Cardiac fibroblast (primary cell): ENCODE measurements around the gene SCAF4.
A peak's percentile ranks its signal among the peaks of the same experiment; 100 is the strongest.

Experiments used
- DNase-seq, 2 donors: peaks; one replicate each; pipeline versions ENCODE4 v3.0.0 to v3.0.0-alpha.2; 2010; ENCODE audit warnings: low read depth in 2 of 2
- H3K4me3 ChIP-seq, 2 donors: replicated peaks in 1 of 2; 1 replicate in 1 of 2; 2 replicates in 1 of 2; pipeline ENCODE4 v1.5.1; 2011; ENCODE audit warnings: low read depth in 2 of 2, low read length in 2 of 2, mild to moderate bottlenecking in 2 of 2, moderate library complexity in 1 of 2
- TF ChIP-seq, protein P1 (sequence below): IDR thresholded peaks from one replicate; pipeline ENCODE4 v1.5.1; 2011; ENCODE audit warnings: low read depth, mild to moderate bottlenecking, low read length, inconsistent platforms

The SCAF4 gene

DNA sequence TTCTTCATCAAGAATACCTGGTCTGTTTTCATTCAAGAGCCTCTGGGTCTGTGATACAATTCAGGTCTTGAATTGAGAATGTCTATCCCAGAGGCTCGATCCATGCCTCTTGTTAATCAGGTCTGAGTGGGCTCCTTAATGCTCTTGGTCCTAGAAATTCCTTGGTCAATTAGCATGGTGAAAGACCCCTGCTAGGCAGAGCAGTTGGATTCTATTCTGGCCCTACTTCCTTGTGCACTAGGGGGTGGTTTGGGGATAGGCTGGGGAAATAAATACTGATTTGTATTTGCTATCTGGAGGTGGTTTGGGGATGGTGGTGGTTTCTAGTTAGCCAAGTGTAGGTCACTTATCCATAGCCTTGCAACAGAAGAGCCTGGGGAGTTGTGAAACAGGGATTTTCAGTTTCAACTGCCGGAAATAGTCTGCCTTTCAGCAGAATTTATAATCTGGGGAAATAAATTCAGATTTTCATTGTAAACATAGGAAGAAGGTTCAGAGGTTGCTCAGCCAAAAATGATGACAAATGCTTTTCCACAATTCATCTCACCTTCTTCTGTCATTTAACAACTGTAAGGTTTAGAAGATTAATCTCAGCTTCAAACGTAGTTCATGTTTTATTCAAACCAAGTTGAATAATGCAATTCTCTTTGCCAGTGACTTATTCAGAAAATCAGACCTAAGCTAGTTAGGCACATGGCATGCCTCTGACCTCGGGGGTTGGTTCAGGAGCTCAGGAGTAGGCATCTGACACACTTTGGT lies 22.2 kb upstream of the SCAF4 start:
- H3K4me3 ChIP-seq, result no peak overlapping the region
- TF ChIP-seq, protein P1, sequence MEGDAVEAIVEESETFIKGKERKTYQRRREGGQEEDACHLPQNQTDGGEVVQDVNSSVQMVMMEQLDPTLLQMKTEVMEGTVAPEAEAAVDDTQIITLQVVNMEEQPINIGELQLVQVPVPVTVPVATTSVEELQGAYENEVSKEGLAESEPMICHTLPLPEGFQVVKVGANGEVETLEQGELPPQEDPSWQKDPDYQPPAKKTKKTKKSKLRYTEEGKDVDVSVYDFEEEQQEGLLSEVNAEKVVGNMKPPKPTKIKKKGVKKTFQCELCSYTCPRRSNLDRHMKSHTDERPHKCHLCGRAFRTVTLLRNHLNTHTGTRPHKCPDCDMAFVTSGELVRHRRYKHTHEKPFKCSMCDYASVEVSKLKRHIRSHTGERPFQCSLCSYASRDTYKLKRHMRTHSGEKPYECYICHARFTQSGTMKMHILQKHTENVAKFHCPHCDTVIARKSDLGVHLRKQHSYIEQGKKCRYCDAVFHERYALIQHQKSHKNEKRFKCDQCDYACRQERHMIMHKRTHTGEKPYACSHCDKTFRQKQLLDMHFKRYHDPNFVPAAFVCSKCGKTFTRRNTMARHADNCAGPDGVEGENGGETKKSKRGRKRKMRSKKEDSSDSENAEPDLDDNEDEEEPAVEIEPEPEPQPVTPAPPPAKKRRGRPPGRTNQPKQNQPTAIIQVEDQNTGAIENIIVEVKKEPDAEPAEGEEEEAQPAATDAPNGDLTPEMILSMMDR, result no peak
- DNase-seq, result no peak

DNA sequence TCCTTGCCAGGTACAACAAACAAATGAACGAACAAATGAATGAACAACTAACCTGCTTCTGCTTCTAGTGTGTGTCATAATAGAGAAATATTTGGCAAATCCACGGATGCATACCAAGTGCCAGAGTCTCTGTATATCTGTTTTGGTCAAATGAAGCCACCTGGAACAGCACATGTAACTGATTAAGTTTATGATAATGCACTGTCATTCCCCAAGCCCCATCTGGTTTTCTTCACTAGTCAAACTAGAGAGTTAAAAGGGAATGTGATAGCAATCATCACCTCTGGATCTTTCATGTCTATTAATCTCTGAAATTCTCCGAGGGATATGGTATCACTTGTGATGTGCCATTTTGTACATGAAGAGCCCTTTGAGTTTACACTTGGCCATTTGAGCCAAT lies 21.0 kb upstream of the SCAF4 start:
- no peak overlapping the region for H3K4me3 ChIP-seq
- DNase-seq, result no peak
- TF ChIP-seq, protein P1, result no peak

DNA sequence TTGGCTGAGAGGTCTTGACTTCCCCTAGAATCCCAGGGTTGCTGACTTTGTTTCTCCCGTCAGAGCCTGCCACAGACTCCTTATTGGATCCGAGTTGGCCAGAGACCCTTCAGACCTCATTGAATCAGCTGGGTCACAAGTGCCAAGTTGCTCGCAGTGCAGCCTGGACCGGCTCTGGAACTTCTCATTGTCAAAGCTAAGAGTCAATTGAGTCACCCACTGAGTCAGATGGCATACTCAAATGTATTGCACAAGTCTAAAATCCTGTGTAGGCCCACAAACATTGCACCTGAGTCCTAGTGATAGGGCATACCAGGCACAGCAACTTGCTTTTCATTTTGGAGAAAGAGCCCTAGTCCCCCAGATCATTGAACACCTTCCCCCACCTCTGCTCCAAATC lies 20.4 kb upstream of the SCAF4 start:
- TF ChIP-seq, protein P1, result no peak
- DNase-seq, result peak; percentile 10 to 68
- H3K4me3 ChIP-seq, result no peak overlapping the region

DNA sequence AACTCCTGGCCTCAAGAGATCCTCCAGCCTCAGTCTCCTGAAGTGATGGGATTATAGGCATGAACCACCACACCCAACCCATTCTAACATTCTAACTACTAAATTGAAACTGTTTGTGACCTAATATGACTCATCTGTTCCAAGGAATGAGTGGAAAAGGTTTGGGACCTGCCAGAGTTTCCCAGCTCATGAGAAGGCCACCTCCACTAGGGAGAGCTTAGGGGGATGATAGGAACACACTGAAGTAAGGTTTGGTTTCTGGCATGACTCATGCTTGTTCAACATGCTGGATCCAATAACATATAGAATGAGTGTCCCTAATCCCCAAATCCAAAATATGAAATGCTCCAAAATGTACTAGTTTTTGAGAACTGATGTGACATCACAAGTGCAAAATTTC lies 18.9 kb upstream of the SCAF4 start:
- peak; percentile 6 to 16 for DNase-seq
- H3K4me3 ChIP-seq, result no peak overlapping the region
- TF ChIP-seq, protein P1, result no peak

DNA sequence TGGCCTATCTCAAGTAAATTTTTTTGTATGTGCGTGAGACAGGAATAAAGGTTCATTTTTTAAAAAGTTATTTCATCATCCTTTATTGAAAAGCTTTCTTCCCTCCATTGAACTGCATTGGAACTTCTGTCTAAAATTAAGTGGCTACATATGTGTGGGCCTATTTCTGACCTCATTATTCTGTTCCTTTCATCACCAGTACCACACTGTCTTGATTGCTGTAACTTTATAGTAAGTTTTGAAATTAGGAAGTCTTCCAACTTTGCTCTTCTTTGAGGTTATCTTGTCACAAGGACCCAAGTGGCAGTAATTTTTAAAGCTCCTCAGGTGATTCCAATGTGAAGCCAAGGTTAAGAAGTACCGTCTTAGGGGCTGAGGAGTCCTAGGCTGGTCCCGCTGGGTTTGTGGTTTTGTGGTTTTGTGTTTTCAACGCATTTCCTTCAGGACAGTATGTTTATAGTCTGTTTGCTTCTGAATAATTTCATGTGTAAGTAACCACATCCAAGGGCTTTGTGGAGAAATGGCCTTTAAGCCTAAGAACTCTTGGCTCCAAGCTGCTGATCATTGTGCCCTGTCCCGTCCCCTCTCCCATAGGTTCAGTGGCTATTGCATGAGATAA lies 12.4 kb upstream of the SCAF4 start:
- TF ChIP-seq, protein P1, result no peak
- H3K4me3 ChIP-seq, result no peak overlapping the region
- no peak for DNase-seq

DNA sequence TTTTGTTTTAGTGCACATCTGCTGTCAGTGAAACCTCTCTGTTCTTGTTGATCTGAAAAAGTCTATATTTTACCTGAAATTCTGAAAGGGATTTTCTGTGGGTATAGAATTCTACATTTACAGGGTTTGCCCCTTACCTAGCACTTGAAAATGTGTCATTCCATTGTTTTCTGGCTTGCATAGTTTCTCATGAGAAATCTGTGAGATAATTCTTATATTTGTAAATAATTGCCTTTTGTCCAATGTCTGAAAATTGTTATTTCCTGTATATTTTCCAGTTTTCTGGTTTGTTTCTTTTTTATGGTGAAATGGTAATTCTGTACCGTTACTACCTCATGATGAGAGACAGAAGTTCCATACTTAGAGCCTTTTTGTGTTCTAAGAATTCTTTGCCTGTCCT lies 11.8 kb upstream of the SCAF4 start:
- H3K4me3 ChIP-seq, result no peak overlapping the region
- TF ChIP-seq, protein P1, result no peak
- DNase-seq, result no peak
